ENCODE results near the gene KIF3A.

The KIF3A gene

DNA sequence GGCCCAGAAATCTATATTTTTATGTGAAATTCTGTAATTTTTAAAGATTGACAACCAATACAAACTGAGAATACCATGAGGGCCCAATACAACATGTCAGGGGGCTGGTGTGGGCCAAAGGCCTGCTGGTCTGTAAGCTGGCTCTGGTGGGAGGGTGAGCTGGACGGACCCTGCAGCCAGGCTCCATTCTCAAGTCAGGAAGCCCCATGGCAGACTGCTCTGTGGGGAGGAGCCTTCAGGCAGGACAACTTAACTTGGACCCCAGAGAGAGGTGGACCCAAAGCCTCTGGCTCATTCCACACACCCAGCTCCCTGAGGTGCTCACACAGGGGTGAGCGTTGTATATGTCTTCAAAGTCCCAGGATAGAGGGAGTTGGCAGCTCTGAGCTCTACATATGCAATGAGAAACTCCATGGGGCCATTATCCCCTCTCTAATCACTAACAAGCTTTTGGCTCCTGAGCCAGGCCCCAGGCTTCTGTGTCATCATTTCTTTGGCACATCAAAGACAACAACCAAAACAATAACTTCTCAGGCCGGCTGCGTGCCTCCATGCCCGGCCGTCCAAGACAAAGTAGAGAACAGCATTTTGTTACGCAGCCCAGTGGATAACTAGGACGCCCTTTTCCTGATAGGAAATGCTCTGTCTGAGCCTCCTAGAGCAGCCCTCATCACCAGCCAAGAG is 33.3 kb upstream of the KIF3A start:
- DNase-seq (ENCODE audit: low read depth), result no peak

DNA sequence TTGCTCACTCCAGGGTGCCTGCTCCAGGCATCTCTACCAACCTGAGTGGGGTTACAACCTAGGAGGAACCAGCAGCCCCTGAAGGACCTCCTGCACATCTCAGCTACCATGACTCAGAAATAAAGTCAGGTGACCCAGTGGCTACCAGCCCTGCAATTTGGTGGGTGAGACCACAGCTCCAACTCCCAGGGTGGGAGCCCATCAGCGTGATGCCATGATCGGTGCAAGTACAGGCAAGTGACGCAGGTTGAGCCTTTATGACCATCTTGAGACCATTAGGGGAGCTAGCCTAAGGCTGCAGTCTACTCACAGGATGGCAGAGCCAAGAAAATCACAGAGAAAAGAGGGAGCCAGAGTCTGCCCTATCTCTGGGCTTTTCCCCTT is 31.1 kb upstream of the KIF3A start:
- DNase-seq (ENCODE audit: low read depth), result peak; percentile 31

DNA sequence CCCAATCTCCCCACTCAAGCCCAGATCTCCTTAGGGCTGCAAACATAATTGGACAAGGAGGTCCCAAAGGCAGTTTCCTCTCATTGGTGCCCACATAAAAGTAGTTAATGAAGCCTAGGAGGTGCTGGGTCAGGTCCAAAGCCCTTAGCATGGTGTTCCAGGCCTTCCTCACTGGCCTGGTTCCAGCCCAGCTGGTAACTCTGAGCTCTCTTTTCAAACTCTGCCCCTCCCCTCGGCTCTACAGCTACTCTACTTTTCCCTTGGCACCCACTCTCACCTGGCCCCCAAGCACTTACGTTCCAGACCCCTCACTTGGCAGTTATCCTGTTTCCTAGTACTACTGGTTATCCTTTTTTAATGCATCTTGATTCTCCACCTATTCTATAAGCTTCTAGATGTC is 29.8 kb upstream of the KIF3A start:
- no peak for DNase-seq (ENCODE audit: low read depth)

DNA sequence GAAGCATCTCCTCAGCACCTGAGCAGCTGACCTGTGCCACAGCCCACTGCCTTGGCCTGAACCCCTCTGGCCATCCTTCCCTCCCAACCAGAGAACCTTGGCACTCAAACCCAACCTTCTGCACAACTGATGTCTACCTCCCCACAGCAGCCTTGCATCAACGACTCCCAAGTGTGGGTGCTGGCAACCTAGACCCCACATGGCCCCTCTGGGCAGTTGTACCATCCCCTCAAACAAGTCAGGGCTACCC is 29.4 kb upstream of the KIF3A start:
- DNase-seq (ENCODE audit: low read depth), result no peak

DNA sequence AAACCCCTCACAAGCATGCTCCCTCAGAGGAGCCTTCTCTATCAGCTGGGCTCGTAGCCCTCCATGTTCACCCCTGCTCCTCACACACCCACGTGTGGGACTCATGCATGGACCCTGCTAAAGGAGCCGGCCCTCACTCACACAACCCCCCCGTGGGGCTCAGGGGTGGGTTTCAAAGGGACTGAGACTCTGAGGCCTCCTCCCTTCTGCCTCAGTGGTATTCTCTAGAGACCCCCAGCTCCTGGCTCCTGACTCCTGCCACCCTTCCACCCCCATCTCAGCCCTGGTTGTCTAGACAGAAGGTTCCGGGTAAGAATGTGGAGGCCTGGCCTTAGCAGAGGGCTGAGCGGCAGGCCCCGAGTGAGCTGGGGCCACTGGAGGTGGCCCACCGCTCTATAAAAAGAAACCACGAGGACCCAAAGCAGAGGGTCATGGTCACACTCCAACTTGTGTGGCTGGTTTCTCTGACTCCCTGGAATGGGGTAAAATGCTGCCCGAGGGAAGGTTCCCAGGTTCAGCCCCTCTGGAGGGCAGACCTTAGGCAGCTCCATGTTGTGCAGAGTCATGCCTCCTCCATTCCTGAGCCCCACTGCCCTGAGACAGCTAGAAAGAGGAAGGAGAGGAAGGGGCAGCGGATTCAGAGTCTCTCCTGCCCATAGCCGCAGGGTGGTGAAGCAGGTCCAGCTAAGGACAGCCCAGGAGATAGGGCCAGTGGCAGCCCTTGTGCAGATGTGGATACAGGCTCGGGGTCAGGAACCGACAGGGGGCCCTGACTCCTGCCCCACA is 28.9 kb upstream of the KIF3A start:
- no peak for DNase-seq (ENCODE audit: low read depth)

DNA sequence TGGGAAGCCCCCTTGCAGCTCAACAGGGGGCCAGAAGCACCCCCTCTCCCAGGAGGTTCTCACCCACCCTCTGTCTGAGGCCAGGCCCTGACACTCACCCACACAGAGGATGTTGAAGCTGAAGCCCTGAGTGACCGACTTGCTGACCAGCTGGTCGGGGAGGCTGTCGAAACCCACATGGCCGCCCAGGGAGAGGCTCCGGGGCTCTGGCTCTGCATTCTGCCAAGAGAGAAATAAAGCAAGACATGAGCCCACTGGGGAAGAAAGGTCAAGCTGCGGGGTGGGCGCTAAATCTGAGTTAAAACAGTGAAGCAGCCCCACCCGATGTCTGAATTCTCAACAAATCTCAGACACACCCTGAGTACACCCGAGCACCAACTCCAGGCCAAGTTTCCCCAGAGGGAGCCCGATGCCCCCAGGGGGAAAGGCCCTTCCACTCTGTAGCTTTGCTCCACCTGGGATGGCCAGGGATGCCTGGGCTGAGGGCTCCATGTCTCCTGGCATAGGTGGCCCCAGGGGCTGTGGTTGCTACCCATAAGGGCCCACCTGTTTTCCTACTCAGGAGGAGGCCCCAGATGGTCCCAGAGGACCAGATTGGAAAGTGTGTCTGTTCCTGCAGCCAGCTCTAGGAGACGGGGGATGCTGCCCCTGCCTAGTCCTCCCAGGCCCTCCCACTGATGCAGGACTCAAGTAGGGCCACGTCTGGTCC is 28.1 kb upstream of the KIF3A start:
- DNase-seq (ENCODE audit: low read depth), result no peak

DNA sequence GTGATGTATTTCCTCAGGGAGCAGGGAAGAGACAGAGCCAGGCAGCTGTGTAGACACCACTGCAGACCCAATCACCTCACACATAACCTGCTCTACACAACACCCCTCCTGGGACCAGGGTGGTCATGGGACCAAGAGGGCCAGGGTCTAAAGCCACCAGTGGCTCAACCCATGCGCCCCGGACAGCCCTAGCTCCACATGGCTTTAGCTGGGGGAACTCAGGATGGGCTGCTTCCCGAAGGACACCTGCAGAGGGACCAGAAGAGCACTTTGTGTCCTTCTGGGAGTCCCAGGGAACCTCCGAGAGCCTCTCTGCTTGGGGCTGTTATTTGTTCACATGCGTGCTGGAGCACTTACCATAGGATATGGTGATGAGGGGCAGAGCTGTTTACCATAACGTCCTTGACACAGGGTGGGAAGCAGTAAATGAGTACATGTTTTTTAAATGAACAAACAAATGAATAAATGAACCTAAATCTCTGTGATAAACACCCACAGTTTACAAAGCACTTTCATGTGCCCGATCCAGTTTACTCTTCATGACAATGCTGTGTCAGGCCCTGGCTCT is 27.4 kb upstream of the KIF3A start:
- no peak for DNase-seq (ENCODE audit: low read depth)

DNA sequence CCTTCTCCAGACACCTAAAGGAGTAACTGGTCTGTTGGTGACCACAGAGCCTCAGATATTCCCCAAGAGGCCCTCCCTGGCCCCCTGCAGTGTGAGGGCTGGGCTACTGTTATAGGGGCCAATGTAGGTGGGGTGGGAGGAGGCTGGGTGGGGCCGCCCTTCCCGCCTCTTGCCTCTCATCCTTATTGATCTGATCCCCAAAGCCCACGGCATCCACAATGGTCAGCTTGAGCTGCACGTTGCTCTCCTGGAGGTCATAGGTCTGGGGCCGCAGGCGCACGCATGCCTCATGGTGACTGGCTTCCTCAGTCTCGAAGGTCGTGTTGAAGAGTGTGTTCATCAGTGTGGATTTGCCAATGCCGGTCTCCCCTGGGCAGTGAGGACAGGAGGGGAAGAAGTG is 26.7 kb upstream of the KIF3A start:
- no peak for DNase-seq (ENCODE audit: low read depth)

DNA sequence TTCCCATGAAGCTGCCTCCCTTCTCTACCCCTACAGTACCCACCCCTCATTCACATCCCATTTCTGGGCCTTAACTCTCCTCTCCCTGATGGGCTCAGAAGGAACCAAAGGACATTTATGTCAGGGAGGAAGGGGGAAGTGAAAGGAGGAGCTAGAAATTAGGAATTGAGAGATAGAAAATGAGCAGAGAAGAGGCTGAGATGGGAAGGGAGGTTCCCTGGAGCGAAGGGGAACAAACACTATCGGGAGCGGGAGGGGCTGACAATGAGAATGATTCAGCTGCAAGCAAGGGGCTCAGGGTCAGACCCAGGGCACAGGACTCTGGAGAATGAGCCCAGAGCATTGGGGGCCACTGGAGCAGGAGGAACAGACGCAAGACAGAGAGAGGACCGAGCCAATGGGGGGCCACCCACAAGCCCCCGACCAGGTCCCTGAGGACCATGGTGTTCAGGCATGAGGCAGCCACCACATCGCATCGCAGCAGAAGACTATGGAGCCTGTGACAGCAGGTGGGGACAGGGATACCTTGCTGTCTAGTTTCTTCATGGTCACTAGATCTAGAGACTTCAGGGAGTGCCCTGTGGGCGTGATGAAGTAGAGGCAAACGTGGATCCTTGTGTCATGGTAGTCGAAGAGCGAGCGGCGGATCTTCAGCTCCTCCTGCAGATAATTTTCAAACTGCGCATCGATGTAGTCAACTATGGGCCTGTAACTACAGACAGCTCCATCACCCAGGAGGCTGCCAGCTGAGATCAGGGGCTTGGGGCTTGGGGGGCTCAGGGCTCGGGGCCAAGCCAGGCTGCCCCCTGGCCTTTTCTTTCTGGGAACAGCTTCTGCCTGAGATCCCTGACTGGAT is 26.1 kb upstream of the KIF3A start:
- DNase-seq (ENCODE audit: low read depth), result no peak

DNA sequence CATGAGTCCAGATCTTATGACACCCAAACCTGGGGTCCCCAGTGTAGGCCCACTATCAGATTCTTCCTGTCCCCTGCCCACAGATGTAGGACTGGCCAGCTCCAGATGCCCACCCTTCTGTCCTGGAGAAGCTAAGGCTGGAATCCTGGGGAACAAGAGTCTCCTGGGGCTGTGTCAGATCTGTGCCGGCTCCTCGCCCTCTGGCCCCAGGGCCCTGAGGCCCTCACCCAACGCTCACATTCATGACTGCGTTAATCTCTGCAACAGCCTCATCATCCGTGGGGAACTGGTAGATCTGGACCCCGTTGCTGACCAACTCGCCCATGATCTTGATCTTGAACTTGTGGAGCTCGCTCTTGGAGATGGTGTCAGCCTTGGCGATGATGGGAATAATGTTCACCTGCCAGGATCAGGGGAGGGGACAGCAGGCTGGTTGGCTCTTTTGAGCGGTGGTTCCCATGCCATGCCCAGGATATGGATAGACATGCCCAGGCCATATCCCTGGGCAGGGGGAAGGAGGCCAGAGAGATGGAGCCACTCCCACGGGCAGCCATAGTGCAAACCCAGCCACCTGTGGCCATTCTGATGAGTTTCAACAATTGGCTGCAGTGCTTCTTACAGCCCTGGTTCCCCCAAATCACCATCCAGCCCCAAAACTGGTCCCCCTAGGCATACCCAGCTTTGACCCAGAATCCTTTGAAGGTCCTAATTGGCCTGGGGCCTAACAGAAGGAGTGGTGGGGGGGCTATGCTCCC is 25.1 kb upstream of the KIF3A start:
- DNase-seq (ENCODE audit: low read depth), result no peak

DNA sequence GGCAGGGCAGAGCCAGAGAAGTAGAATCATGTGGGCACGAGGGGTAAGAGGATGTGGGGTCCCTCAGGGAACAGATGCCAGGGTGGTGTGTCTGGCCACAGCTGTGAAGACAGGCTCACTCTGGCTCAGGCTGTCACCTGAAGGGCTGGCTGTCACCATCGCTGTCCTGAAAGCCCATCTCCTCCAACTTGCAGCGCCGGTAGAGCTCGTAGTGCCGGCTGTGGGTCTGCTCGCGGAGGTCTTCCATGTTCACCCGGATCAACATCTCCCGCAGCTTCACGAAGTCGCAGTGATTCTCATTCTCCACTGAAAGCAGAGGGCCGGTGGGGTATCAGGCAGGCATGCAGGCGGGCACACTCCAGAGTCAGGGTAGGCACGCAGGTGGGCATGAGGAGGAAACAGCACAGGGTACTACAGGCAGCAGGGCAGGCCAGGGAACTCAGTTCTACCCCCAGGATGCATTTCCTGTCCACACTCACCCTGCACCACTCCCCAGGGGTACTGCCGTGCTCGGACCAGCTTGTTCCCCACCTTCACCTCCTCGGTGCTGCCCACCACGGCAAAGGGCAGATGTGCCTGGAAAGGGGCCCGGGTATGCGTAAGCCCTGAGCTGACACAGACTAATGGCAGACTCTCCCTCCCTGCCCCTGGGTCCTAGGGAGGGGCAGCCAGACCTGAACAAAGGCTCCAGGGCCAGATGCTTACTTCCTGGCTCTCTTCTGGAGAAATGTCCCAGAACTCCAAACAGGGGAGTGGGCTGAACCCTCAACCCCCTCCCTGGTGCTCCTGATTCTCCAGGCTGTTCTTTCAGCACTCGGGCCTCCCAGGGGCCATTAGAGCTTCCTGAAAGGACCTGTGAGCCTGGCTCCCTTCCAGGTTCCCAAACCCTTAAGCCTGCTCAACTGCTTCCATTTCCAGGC is 24.2 kb upstream of the KIF3A start:
- no peak for DNase-seq (ENCODE audit: low read depth)

DNA sequence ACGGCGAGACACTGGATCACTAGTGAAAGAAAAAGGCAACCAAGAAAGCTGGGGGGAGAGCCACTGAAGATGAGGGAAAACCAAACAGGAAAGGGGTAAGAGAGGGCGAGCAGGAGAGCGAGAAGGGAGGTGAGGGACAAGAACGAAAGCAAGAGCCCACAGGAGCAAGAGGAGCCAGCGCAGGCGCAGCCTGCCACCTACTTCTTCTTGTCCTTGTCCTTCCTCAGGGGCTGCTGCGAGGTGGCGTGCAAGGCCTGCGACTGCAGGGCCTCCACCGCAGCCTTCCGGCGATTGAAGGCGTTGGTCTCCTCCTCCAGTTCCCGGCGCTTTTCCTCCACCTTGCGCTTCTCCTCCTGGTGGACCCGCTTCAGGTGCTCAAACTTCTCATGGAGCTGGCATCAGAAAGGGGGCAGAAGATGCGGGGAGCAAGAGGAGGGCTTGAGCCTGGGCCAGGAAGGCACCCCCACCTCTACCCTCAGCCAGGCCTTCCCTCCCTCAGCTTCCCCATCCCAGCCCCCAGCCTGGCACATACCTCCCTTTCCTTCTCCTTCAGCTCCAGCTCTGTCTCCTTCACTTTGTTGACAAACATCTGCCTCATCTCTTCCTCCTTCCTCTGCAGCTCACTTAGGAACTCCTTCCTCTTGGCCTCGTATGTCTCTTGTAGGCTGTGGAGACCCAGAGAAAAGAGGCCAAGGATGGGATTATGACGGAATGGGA is 23.4 kb upstream of the KIF3A start:
- DNase-seq (ENCODE audit: low read depth), result no peak

DNA sequence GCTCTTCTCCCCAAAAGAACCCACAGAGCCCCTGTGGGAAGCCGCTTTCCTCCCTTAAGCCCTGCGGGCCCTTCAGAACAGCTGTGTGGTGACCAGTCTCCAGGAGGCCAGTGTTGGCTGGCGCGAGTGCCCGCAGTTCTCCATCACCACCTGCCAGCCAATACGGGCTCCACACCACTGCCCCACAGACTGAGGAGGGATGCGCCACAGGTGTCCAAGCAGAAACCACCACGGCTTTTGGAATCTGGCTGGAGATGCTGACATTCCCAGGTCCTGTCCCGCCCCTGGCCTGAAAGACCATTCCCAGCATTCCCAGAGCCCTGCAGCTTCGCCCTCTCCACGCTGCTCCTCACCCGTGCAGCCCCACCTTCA is 22.7 kb upstream of the KIF3A start:
- no peak for DNase-seq (ENCODE audit: low read depth)

DNA sequence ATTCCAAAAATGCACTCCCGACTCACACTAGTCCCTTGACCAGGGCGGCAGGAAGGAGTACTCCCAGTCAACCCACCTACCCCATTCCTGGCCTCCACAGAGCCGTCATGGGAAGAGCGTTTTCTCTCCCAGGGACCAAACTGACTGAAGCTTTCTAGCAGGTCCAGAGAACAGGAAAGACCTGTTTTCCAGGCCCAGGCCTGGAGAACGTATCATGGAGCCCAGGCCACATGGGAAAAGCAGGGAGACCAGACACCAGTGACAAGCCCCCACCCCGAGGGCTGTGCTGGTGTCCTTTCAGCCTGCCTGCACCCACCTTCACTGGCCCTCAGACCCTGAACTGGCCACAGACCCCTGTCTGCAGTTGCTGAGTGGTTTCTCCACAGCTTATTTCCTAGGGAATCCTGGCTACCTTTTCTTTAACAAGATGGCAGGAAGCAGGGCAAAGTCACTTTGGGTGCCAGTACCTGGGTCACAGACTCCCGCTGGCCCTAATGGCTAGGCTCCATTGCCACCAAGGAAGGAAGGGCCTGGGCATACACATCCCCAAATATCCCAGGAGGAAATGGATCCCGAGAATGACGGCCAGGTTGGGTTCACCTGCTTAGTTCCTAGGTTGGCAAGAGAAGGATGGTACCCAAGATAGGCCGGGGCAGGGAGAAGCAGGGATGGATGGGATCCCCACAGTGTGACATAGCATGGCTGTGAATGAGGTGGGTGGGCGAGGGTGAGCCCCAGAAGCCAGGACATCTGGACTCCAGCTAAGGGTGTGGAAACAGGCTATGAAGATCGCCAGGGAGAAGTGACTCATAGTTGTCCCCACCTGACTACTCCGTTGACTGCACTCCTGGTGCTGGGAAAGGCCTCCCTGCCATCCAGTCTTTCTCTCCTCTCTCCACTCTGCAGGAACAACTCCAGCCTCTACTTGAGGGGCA is 22.0 kb upstream of the KIF3A start:
- no peak for DNase-seq (ENCODE audit: low read depth)

DNA sequence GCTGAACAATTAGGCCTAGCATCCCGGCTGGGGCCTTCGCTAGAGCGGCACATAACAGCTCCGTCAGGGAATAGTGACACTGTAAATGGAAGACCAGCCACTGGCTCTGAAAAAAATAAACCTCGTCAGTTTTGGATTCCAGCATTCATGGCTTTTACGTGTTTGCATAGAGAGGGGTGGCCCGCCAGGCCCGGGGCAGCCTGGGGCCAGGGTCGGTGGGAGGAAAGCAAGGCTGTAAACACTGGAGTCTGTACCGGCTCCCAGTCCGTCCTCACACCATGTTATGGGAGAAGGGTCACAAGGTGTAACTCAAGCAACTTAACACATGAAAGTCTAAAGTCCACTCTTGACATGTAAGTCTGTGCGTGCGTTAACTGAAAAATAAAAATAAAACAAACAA is 21.1 kb upstream of the KIF3A start:
- no peak for DNase-seq (ENCODE audit: low read depth)

DNA sequence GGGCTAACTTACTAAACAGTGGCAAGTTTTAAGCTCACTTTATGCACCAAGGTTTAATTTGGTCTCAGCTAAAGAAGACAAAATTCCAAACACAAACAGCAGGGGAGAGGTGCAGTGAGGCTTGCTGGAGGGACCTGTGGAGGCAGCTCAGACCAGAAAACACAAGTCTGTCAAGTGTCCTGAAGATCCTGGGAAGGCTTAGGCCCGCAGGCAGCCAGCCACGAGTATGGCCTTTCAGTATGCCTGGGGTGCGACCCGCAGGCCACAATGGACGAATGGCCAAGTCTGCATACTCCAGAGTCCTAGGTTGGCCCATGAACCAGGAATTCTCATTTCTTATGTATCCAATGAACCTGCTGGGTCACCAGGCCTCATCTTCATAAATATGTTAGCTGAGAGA is 19.2 kb upstream of the KIF3A start:
- no peak for DNase-seq (ENCODE audit: low read depth)

DNA sequence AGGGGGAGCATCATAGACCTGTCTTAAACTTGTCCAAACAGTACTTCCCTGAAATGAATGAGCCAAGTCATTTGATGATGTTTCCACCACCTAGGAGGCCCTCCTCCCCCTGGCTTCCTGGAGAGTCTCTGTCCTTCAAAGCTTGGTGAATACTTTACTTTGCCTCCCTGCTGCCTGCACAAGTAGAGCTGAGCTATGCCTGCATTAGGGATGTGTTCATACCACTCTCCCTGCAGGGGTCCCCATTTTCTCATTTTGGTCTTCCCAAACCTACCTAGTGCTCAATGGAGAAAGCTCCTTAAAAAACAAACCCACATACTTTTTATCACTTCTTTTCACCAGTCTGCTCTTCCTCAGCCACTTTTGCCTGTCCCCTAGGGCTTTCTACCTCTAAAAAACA is 17.6 kb upstream of the KIF3A start:
- DNase-seq (ENCODE audit: low read depth), result peak; percentile 58

DNA sequence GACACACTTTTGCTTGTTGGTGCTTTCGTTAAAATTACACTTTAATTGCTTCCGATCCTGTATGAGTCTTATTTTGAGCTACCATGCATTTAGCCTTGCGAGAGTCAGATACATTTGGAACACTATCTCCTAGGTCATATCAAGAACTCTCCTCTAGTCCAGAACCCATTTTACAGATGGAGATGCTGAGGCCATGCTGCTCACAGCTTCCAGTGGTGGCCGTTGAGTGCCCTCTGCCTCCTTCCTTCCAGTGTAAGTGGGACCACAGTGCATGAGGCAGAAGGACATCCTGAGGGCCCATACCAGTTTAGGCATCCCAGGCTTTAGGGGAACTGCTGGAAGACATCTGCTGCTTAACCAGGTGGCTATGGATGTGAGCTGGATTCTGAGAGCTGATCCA is 16.8 kb upstream of the KIF3A start:
- DNase-seq (ENCODE audit: low read depth), result no peak

Measured in ELR (cell line).